Liver (tissue), 9 donors: Measurements from ENCODE around the gene PHC1. TPM values are rescaled to one million over a fixed set of nuclear protein-coding genes. Genes with fewer than 3 reads are reported as not detected.

Source experiments
- DNase-seq: peaks from one replicate; pipeline ENCODE4 v3.0.0-alpha.2; 2017; ENCODE audit warnings: low spot score
- H3K27ac ChIP-seq, 2 donors: one replicate each; pipeline ENCODE4 v1.7.0; 2013; ENCODE audit warnings: inconsistent platforms in 2 of 2, low read length in 2 of 2, control low read depth in 1 of 2, low read depth in 1 of 2, mild to moderate bottlenecking in 1 of 2
- H3K27me3 ChIP-seq, 4 donors: one replicate each; pipeline versions ENCODE4 v1.6.1 to v1.7.0; 2013; ENCODE audit warnings: low read length in 3 of 4, inconsistent platforms in 1 of 4, mild to moderate bottlenecking in 1 of 4, moderate library complexity in 1 of 4; ENCODE audit not compliant: control insufficient read depth in 4 of 4, insufficient read depth in 4 of 4
- H3K36me3 ChIP-seq, 4 donors: one replicate each; pipeline versions ENCODE4 v1.6.1 to v1.7.0; 2013; ENCODE audit warnings: low read length in 3 of 4, mild to moderate bottlenecking in 3 of 4, low read depth in 1 of 4, moderate library complexity in 1 of 4; ENCODE audit not compliant: control insufficient read depth in 4 of 4, insufficient read depth in 3 of 4
- H3K4me1 ChIP-seq, 4 donors: one replicate each; pipeline versions ENCODE4 v1.6.1 to v1.7.0; 2013; ENCODE audit warnings: low read length in 3 of 4, mild to moderate bottlenecking in 3 of 4, moderate library complexity in 1 of 4; ENCODE audit not compliant: control insufficient read depth in 4 of 4, insufficient read depth in 4 of 4
- H3K4me3 ChIP-seq, 3 donors: one replicate each; pipeline versions ENCODE4 v1.6.1 to v1.7.0; 2013; ENCODE audit warnings: low read length in 3 of 3, control low read depth in 1 of 3, low read depth in 1 of 3, mild to moderate bottlenecking in 1 of 3
- H3K9ac ChIP-seq, 2 donors: one replicate each; pipeline ENCODE4 v1.7.0; 2013; ENCODE audit warnings: low read length in 2 of 2, mild to moderate bottlenecking in 2 of 2, moderate library complexity in 2 of 2, control low read depth in 1 of 2, low read depth in 1 of 2
- H3K9me3 ChIP-seq, 4 donors: one replicate each; pipeline versions ENCODE4 v1.6.1 to v1.7.0; 2013; ENCODE audit warnings: low read length in 3 of 4; ENCODE audit not compliant: control insufficient read depth in 4 of 4
- EGR1 ChIP-seq, 2 donors: IDR thresholded peaks; 2 replicates each; pipeline ENCODE4 v1.6.1; 2016 to 2018; ENCODE audit warnings: antibody characterized with exemption in 2 of 2, low read depth in 2 of 2
- FOXA1 ChIP-seq: IDR thresholded peaks from 2 replicates; pipeline ENCODE4 v1.6.1; 2016; ENCODE audit warnings: antibody characterized with exemption
- FOXA2 ChIP-seq: IDR thresholded peaks from 2 replicates; pipeline ENCODE4 v1.6.1; 2016; ENCODE audit warnings: antibody characterized with exemption
- GABPA ChIP-seq, 2 donors: IDR thresholded peaks in 1 of 2; conservative IDR thresholded peaks in 1 of 2; 2 replicates each; pipeline ENCODE4 v1.6.1; 2016; ENCODE audit warnings: antibody characterized with exemption in 2 of 2, mild to moderate bottlenecking in 1 of 2, moderate library complexity in 1 of 2
- HNF4A ChIP-seq, 2 donors: conservative IDR thresholded peaks; 2 replicates each; pipeline ENCODE4 v1.6.1; 2016; ENCODE audit warnings: antibody characterized with exemption in 2 of 2, mild to moderate bottlenecking in 2 of 2
- HNF4G ChIP-seq: IDR thresholded peaks from 2 replicates; pipeline ENCODE4 v1.6.1; 2016; ENCODE audit warnings: antibody characterized with exemption
- JUND ChIP-seq, 2 donors: IDR thresholded peaks; 2 replicates each; pipeline ENCODE4 v1.6.1; 2016; ENCODE audit warnings: antibody characterized with exemption in 2 of 2
- NR2F2 ChIP-seq: IDR thresholded peaks from 2 replicates; pipeline ENCODE4 v1.6.1; 2016; ENCODE audit warnings: antibody characterized with exemption
- RAD21 ChIP-seq, 2 donors: IDR thresholded peaks; 2 replicates each; pipeline ENCODE4 v1.6.1; 2016; ENCODE audit warnings: antibody characterized with exemption in 2 of 2, mild to moderate bottlenecking in 2 of 2
- RXRA ChIP-seq, 2 donors: IDR thresholded peaks; 2 replicates each; pipeline ENCODE4 v1.6.1; 2017 to 2018; ENCODE audit warnings: antibody characterized with exemption in 2 of 2, mild to moderate bottlenecking in 1 of 2
- SP1 ChIP-seq: IDR thresholded peaks from 2 replicates; pipeline ENCODE4 v1.6.1; 2018; ENCODE audit warnings: antibody characterized with exemption, mild to moderate bottlenecking
- TAF1 ChIP-seq: conservative IDR thresholded peaks from 2 replicates; pipeline ENCODE4 v1.6.1; 2016; ENCODE audit warnings: antibody characterized with exemption, mild to moderate bottlenecking
- YY1 ChIP-seq: IDR thresholded peaks from 2 replicates; pipeline ENCODE4 v1.6.1; 2016; ENCODE audit warnings: antibody characterized with exemption, mild to moderate bottlenecking
- WGBS: extraction: QIAGEN DNeasy Blood & Tissue Kit; methylation state at CpG from one replicate; pipeline ENCODE4 v1.1.7; 2013; 5-methylcytosine and 5-hydroxymethylcytosine counted together
- polyA plus RNA-seq, 2 donors: library from polyadenylated mRNA; stranded (reverse) in 1 of 2; unstranded in 1 of 2; fragments of 200-250 nt in 1 of 2; fragments of >200 nt in 1 of 2; fragmentation: Nextera tagmentation in 1 of 2; extraction: Ambion mirVana in 1 of 2; gene quantifications; one replicate each; pipeline versions ENCODE4 v1.2.1 to v1.2.3, GENCODE V29; 2013 to 2015
- total RNA-seq, 2 donors: library from RNA; depleted of rRNA; stranded (reverse); fragments of >200 nt; gene quantifications; one replicate each; pipeline ENCODE4 v1.2.3, GENCODE V29; 2014
- TF ChIP-seq, protein P1 (sequence below): IDR thresholded peaks from 2 replicates; pipeline ENCODE4 v1.6.1; 2016; ENCODE audit warnings: antibody characterized with exemption
- TF ChIP-seq, protein P2 (sequence below): IDR thresholded peaks from 2 replicates; pipeline ENCODE4 v1.6.1; 2016; ENCODE audit warnings: antibody characterized with exemption, mild to moderate bottlenecking
- TF ChIP-seq, protein P3 (sequence below): IDR thresholded peaks from 2 replicates; pipeline ENCODE4 v1.6.1; 2016; ENCODE audit warnings: antibody characterized with exemption
- TF ChIP-seq, protein P4 (sequence below): IDR thresholded peaks from 2 replicates; pipeline ENCODE4 v1.6.1; 2016; ENCODE audit warnings: antibody characterized with exemption
- TF ChIP-seq, protein P5 (sequence below): fragments of 150-350 bp; IDR thresholded peaks from 2 replicates; pipeline ENCODE4 v1.5.1; 2017; ENCODE audit warnings: improper control_type of control experiment, low read depth, low read length; ENCODE audit not compliant: missing input control
- donor health status: healthy.
- donor health status: healthy.
- donor health status: healthy.
- donor health status: healthy.
- donor health status: healthy.

Gene PHC1
- total and polyA plus RNA-seq, 4 donors = 2.4 to 7.6 (median 3.9) TPM

DNA sequence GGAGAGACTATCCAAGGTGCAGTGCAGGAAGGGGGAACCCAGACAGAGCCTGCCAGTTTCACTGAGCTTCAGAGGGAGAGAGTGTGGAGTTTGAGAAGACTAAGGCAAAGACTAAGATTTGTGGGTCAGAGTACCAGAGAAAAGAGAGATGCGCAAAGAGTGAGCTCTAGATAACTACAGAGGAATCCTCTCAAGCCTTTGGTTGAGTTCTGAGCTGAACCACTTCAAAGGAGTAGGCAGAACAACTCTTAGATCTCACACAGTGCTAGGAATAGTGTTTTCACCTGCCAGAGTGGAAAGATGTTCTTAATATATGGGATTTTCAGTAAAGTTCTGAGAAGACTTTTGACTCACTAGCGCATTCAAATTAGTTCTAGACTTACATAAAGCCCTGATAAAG, 45.9 kb downstream of the PHC1 start:
- Histone ChIP-seq H3K4me3 (no peak overlapping the region), H3K36me3 (peaks cover 0 to 3% (median 0%) of the 10 kb centered on the region in 4 donors), H3K9me3 (peaks cover 0 to 5% (median 4%) of the 10 kb centered on the region in 4 donors), H3K4me1 (no peaks in the 10 kb centered on the region), H3K27me3 (no peaks in the 10 kb centered on the region), H3K27ac (no peak overlapping the region), H3K9ac (no peak overlapping the region)
- 96% methylated on average over 2 of the region's 2 CpGs for WGBS
- TF ChIP-seq JUND (IDR thresholded peaks at IDR 0.05) (no peak), HNF4G (no peak), TAF1 (no peak), HNF4A (conservative IDR thresholded peaks at IDR 0.05) (no peak), YY1 (no peak), FOXA2 (no peak), EGR1 (IDR thresholded peaks at IDR 0.05; ENCODE audit: low read depth in 2 of 2) (no peak), GABPA (IDR thresholded peaks at IDR 0.05 in 1 of 2, conservative IDR thresholded peaks at IDR 0.05 in 1 of 2) (no peak), RXRA (IDR thresholded peaks at IDR 0.05) (no peak), NR2F2 (no peak), FOXA1 (no peak), SP1 (no peak), RAD21 (IDR thresholded peaks at IDR 0.05) (no peak)
- TF ChIP-seq, protein P1, sequence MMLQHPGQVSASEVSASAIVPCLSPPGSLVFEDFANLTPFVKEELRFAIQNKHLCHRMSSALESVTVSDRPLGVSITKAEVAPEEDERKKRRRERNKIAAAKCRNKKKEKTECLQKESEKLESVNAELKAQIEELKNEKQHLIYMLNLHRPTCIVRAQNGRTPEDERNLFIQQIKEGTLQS = no peak
- TF ChIP-seq, protein P2, sequence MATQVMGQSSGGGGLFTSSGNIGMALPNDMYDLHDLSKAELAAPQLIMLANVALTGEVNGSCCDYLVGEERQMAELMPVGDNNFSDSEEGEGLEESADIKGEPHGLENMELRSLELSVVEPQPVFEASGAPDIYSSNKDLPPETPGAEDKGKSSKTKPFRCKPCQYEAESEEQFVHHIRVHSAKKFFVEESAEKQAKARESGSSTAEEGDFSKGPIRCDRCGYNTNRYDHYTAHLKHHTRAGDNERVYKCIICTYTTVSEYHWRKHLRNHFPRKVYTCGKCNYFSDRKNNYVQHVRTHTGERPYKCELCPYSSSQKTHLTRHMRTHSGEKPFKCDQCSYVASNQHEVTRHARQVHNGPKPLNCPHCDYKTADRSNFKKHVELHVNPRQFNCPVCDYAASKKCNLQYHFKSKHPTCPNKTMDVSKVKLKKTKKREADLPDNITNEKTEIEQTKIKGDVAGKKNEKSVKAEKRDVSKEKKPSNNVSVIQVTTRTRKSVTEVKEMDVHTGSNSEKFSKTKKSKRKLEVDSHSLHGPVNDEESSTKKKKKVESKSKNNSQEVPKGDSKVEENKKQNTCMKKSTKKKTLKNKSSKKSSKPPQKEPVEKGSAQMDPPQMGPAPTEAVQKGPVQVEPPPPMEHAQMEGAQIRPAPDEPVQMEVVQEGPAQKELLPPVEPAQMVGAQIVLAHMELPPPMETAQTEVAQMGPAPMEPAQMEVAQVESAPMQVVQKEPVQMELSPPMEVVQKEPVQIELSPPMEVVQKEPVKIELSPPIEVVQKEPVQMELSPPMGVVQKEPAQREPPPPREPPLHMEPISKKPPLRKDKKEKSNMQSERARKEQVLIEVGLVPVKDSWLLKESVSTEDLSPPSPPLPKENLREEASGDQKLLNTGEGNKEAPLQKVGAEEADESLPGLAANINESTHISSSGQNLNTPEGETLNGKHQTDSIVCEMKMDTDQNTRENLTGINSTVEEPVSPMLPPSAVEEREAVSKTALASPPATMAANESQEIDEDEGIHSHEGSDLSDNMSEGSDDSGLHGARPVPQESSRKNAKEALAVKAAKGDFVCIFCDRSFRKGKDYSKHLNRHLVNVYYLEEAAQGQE = no peak
- TF ChIP-seq, protein P3, sequence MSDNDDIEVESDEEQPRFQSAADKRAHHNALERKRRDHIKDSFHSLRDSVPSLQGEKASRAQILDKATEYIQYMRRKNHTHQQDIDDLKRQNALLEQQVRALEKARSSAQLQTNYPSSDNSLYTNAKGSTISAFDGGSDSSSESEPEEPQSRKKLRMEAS = no peak
- TF ChIP-seq, protein P4, sequence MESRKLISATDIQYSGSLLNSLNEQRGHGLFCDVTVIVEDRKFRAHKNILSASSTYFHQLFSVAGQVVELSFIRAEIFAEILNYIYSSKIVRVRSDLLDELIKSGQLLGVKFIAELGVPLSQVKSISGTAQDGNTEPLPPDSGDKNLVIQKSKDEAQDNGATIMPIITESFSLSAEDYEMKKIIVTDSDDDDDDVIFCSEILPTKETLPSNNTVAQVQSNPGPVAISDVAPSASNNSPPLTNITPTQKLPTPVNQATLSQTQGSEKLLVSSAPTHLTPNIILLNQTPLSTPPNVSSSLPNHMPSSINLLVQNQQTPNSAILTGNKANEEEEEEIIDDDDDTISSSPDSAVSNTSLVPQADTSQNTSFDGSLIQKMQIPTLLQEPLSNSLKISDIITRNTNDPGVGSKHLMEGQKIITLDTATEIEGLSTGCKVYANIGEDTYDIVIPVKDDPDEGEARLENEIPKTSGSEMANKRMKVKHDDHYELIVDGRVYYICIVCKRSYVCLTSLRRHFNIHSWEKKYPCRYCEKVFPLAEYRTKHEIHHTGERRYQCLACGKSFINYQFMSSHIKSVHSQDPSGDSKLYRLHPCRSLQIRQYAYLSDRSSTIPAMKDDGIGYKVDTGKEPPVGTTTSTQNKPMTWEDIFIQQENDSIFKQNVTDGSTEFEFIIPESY = no peak
- TF ChIP-seq, protein P5, sequence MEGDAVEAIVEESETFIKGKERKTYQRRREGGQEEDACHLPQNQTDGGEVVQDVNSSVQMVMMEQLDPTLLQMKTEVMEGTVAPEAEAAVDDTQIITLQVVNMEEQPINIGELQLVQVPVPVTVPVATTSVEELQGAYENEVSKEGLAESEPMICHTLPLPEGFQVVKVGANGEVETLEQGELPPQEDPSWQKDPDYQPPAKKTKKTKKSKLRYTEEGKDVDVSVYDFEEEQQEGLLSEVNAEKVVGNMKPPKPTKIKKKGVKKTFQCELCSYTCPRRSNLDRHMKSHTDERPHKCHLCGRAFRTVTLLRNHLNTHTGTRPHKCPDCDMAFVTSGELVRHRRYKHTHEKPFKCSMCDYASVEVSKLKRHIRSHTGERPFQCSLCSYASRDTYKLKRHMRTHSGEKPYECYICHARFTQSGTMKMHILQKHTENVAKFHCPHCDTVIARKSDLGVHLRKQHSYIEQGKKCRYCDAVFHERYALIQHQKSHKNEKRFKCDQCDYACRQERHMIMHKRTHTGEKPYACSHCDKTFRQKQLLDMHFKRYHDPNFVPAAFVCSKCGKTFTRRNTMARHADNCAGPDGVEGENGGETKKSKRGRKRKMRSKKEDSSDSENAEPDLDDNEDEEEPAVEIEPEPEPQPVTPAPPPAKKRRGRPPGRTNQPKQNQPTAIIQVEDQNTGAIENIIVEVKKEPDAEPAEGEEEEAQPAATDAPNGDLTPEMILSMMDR = no peak
- no peak for DNase-seq
